Right atrium auricular region (tissue), 2 donors: Measurements from ENCODE around the gene NRG3. TPM values are rescaled to one million over a fixed set of nuclear protein-coding genes. Genes with fewer than 3 reads are reported as not detected.
A peak's percentile ranks its signal among the peaks of the same experiment; 100 is the strongest.

Experiments
- DNase-seq: peaks from one replicate; pipeline ENCODE4 v3.0.0-alpha.2; 2019; ENCODE audit warnings: low spot score
- H3K27ac ChIP-seq, 2 donors: fragments of 200-600 bp; sonication (generic); 1 replicate in 1 of 2; 2 replicates in 1 of 2; pipeline ENCODE4 v1.5.1; 2016 to 2019
- H3K27me3 ChIP-seq, 2 donors: fragments of 200-600 bp; sonication (generic); one replicate each; pipeline versions ENCODE4 v1.5.1 to v1.6.0; 2017 to 2019
- H3K36me3 ChIP-seq: fragments of 200-600 bp; sonication (generic); one replicate; pipeline ENCODE4 v1.5.1; 2016
- H3K4me1 ChIP-seq, 2 donors: fragments of 200-600 bp; sonication (generic); one replicate each; pipeline versions ENCODE4 v1.5.1 to v1.6.0; 2017 to 2019
- H3K4me3 ChIP-seq, 2 donors: fragments of 200-600 bp; sonication (generic); 1 replicate in 1 of 2; 2 replicates in 1 of 2; pipeline ENCODE4 v1.5.1; 2017 to 2019; ENCODE audit warnings: mild to moderate bottlenecking in 1 of 2, moderate library complexity in 1 of 2
- H3K9me3 ChIP-seq, 2 donors: fragments of 200-600 bp; sonication (generic); one replicate each; pipeline ENCODE4 v1.5.1; 2019
- CTCF ChIP-seq, 2 donors: fragments of 200-600 bp; sonication (generic); IDR thresholded peaks; one replicate each; pipeline ENCODE4 v1.5.1; 2019; ENCODE audit warnings: antibody characterized with exemption in 2 of 2
- total RNA-seq, 2 donors: library from RNA; depleted of rRNA; stranded (reverse); fragments of >200 nt; gene quantifications; one replicate each; pipeline ENCODE4 v1.1.0, GENCODE V29; 2016

NRG3 gene
- total RNA-seq, 2 donors from 2014 or later, result 0.70 to 1.4 TPM

GRCh38 chr10:82622479-82622878 lies 747.5 kb downstream of the NRG3 start:
- Histone ChIP-seq H3K9me3 (no peaks in the 10 kb centered on the region), H3K4me3 (no peak overlapping the region)
- no peak for TF ChIP-seq CTCF (IDR thresholded peaks at IDR 0.05)

GRCh38 chr10:82625512-82626189 lies 750.7 kb downstream of the NRG3 start:
- H3K27me3 ChIP-seq, result no peaks in the 10 kb centered on the region
- no peak for DNase-seq
- H3K36me3 ChIP-seq, result no peaks in the 10 kb centered on the region
- no peak overlapping the region for H3K27ac ChIP-seq
- no peaks in the 10 kb centered on the region for H3K9me3 ChIP-seq
- H3K4me1 ChIP-seq, result no peaks in the 10 kb centered on the region
- no peak overlapping the region for H3K4me3 ChIP-seq
- no peak for TF ChIP-seq CTCF (IDR thresholded peaks at IDR 0.05)

More at GRCh38 chr10:82622479-82622878, 747.5 kb downstream of the NRG3 start:
- Histone ChIP-seq H3K4me1 (no peaks in the 10 kb centered on the region), H3K27ac (no peak overlapping the region), H3K27me3 (no peaks in the 10 kb centered on the region), H3K36me3 (no peaks in the 10 kb centered on the region)
- DNase-seq, result no peak

DNA sequence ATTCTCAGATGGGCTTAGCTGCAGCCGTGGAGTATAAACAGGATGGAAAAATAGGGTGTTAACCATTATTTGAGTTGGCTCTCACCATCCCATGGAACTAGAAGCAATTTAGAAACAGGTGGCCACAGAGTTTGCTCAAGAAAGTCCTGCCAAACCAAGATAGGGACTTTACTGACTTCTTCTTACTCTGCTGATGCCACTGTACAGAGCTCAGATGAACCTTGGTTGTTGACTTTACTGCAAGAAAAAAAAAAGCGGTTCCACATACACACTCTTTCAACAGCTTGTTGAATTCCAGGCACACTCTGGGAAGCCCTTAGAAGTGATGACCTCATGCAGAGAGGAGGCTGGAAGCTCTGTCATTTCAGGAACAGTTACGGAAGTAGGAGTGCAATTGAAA lies 753.4 kb downstream of the NRG3 start:
- no peak for DNase-seq
- H3K9me3 ChIP-seq, result no peaks in the 10 kb centered on the region
- TF ChIP-seq CTCF (IDR thresholded peaks at IDR 0.05), result no peak
- H3K4me3 ChIP-seq, result no peak overlapping the region
- H3K27me3 ChIP-seq, result no peaks in the 10 kb centered on the region
- no peak overlapping the region for H3K27ac ChIP-seq
- no peaks in the 10 kb centered on the region for H3K4me1 ChIP-seq
- no peaks in the 10 kb centered on the region for H3K36me3 ChIP-seq

DNA sequence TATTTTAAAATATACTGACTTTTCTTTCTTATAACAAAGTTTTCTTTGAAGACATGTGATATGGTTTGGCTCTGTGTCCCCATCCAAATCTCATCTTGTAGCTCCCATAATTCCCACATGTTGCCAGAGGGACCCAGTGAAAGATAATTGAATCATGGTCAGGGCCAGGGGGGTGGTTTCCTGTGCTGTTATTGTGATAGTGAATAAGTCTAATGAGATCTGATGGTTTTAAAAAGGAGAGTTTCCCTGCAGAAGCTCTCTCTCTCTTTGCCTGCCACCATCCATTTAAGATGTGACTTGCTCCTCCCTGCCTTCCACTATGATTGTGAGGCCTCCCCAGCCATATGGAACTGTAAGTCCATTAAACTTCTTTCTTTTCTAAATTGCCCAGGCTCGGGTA lies 768.1 kb downstream of the NRG3 start:
- no peak for DNase-seq
- Histone ChIP-seq H3K27ac (peak overlapping the region in 1 of 2 donors; percentile 44), H3K27me3 (no peaks in the 10 kb centered on the region), H3K4me3 (no peak overlapping the region), H3K36me3 (no peaks in the 10 kb centered on the region), H3K9me3 (no peaks in the 10 kb centered on the region), H3K4me1 (no peaks in the 10 kb centered on the region)
- no peak for TF ChIP-seq CTCF (IDR thresholded peaks at IDR 0.05)

- Histone ChIP-seq H3K27me3 (no peaks in the 10 kb centered on the region), H3K9me3 (no peaks in the 10 kb centered on the region), H3K4me1 (no peaks in the 10 kb centered on the region), H3K27ac (peak overlapping the region in 1 of 2 donors; percentile 44), H3K4me3 (no peak overlapping the region), H3K36me3 (no peaks in the 10 kb centered on the region)
- no peak for DNase-seq
- TF ChIP-seq CTCF (IDR thresholded peaks at IDR 0.05), result no peak
Observed at GRCh38 chr10:82643601-82644000, 768.6 kb downstream of the NRG3 start.

DNA sequence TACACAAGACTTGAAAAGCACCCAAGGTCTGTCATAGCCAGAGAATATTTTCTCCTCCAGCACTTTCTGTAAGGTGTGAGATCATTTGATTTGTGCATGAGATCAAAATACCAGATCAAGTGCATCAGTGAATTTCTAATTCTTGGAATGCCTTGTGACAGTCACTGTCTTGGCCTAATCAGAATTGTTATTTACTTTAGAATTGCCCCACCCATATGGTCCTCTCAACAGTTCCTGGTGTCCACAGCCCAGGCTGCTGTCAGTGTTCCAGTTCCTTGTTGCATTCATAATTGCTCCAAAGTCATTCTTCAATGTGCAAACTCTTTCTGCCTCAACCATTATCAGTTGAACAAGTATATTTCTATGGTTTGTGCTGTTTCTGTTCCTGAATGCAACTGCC lies 770.2 kb downstream of the NRG3 start:
- no peaks in the 10 kb centered on the region for H3K36me3 ChIP-seq
- no peaks in the 10 kb centered on the region for H3K4me1 ChIP-seq
- H3K27ac ChIP-seq, result no peak overlapping the region
- H3K27me3 ChIP-seq, result no peaks in the 10 kb centered on the region
- no peak for DNase-seq
- no peaks in the 10 kb centered on the region for H3K9me3 ChIP-seq
- TF ChIP-seq CTCF (IDR thresholded peaks at IDR 0.05), result no peak
- no peak overlapping the region for H3K4me3 ChIP-seq
